H7 (cell line): ENCODE data around the gene NRK. TPM values are rescaled to one million over a fixed set of nuclear protein-coding genes. Genes with fewer than 3 reads are reported as not detected.
"Not testable (repeated sequence)": the region's sequence is repeated elsewhere in the genome, so short reads cannot be mapped to it uniquely, and the experiment has no call there.

Experiments
- DNase-seq: peaks from one replicate; pipeline ENCODE4 v3.0.0; 2012
- H3K27me3 ChIP-seq: 2 replicates; pipeline ENCODE4 v1.6.0; 2011; ENCODE audit warnings: mild to moderate bottlenecking, low read length; ENCODE audit not compliant: control insufficient read depth, insufficient read depth
- H3K36me3 ChIP-seq: replicated peaks from 2 replicates; pipeline ENCODE4 v1.5.1; 2011; ENCODE audit warnings: low read length; ENCODE audit not compliant: control insufficient read depth, insufficient read depth
- H3K4me3 ChIP-seq: 2 replicates; pipeline ENCODE4 v1.5.1; 2011; ENCODE audit warnings: low read depth, mild to moderate bottlenecking, control low read depth, low read length, moderate library complexity; ENCODE audit not compliant: insufficient read depth
- total RNA-seq: library from RNA; depleted of rRNA; stranded (reverse); fragments of >200 nt; shearing (Covaris generic); gene quantifications from 2 replicates; pipeline ENCODE4 v1.2.3, GENCODE V29; 2014; rRNA removed

The NRK gene
- 1.8 and 2.5 TPM in 2 replicates for total RNA-seq

GRCh38 chrX:105822138-105823091 lies at the start of gene NRK:
Gene NRK (plus strand): TSS chrX:105822539. CDS start chrX:105822846, 307 bp downstream.
- Histone ChIP-seq H3K36me3 (no peaks in the 10 kb centered on the region), H3K4me3 (peak within 1 kb of the TSS; percentile 53), H3K27me3 (peaks cover 23% of the 10 kb centered on the region)
- peak; percentile 67 for DNase-seq

- DNase-seq: no peak
- no peak overlapping the region for H3K4me3 ChIP-seq
- no peaks in the 10 kb centered on the region for H3K27me3 ChIP-seq
- H3K36me3 ChIP-seq: no peaks in the 10 kb centered on the region
Measured at GRCh38 chrX:105773801-105774200, 48.5 kb upstream of the NRK start.

GRCh38 chrX:105775679-105776078 lies 46.7 kb upstream of the NRK start:
- no peaks in the 10 kb centered on the region for H3K27me3 ChIP-seq
- no peak for DNase-seq
- H3K36me3 ChIP-seq: no peaks in the 10 kb centered on the region
- H3K4me3 ChIP-seq: no peak overlapping the region

GRCh38 chrX:105781804-105782203 lies 40.5 kb upstream of the NRK start:
- Histone ChIP-seq H3K27me3 (no peaks in the 10 kb centered on the region), H3K4me3 (no peak overlapping the region), H3K36me3 (no peaks in the 10 kb centered on the region)
- DNase-seq: no peak

GRCh38 chrX:105796877-105797276 lies 25.5 kb upstream of the NRK start:
- H3K36me3 ChIP-seq, DNase-seq, H3K27me3 ChIP-seq: not testable (repeated sequence)
- peak overlapping the region; percentile 34 for H3K4me3 ChIP-seq

- no peak overlapping the region for H3K4me3 ChIP-seq
- H3K27me3 ChIP-seq: no peaks in the 10 kb centered on the region
- DNase-seq: no peak
- no peaks in the 10 kb centered on the region for H3K36me3 ChIP-seq
Measured at GRCh38 chrX:105803891-105804290, 18.4 kb upstream of the NRK start.

- H3K36me3 ChIP-seq, DNase-seq, H3K4me3 ChIP-seq, H3K27me3 ChIP-seq: not testable (repeated sequence)
Measured at GRCh38 chrX:105805655-105806054, 16.7 kb upstream of the NRK start.

GRCh38 chrX:105816517-105816916 lies 5.8 kb upstream of the NRK start:
- Histone ChIP-seq H3K36me3 (no peaks in the 10 kb centered on the region), H3K4me3 (no peak overlapping the region), H3K27me3 (no peaks in the 10 kb centered on the region; the same call in 1 of the 2 replicates)
- no peak for DNase-seq

GRCh38 chrX:105820247-105820646 lies 2.1 kb upstream of the NRK start:
- Histone ChIP-seq H3K4me3 (no peak overlapping the region), H3K27me3 (peaks cover 23% of the 10 kb centered on the region), H3K36me3 (no peaks in the 10 kb centered on the region)
- DNase-seq: peak; percentile 31

GRCh38 chrX:105821471-105822121 lies 743 bp upstream of the NRK start:
- DNase-seq: peak; percentile 39
- Histone ChIP-seq H3K27me3 (peaks cover 23% of the 10 kb centered on the region), H3K36me3 (no peaks in the 10 kb centered on the region), H3K4me3 (peak overlapping the region; percentile 53)

GRCh38 chrX:105823092-105823455 lies 735 bp downstream of the NRK start:
- Histone ChIP-seq H3K4me3 (peak overlapping the region; percentile 53), H3K27me3 (peaks cover 23% of the 10 kb centered on the region), H3K36me3 (no peaks in the 10 kb centered on the region)
- DNase-seq: no peak

GRCh38 chrX:105829011-105829410 lies 6.7 kb downstream of the NRK start:
- H3K27me3 ChIP-seq: peaks cover under 1% of the 10 kb centered on the region
- no peak for DNase-seq

GRCh38 chrX:105837232-105837631 lies 14.9 kb downstream of the NRK start:
- DNase-seq: no peak
- no peaks in the 10 kb centered on the region for H3K27me3 ChIP-seq
- no peak overlapping the region for H3K4me3 ChIP-seq
- no peaks in the 10 kb centered on the region for H3K36me3 ChIP-seq

More at GRCh38 chrX:105829011-105829410, 6.7 kb downstream of the NRK start:
- no peaks in the 10 kb centered on the region for H3K36me3 ChIP-seq
- H3K4me3 ChIP-seq: no peak overlapping the region

- H3K4me3 ChIP-seq: no peak overlapping the region
- no peaks in the 10 kb centered on the region for H3K36me3 ChIP-seq
- no peak for DNase-seq
- H3K27me3 ChIP-seq: no peaks in the 10 kb centered on the region
Measured at GRCh38 chrX:105845631-105846030, 23.3 kb downstream of the NRK start.

GRCh38 chrX:105850100-105850499 lies 27.8 kb downstream of the NRK start:
- not testable (repeated sequence) for H3K36me3 ChIP-seq, DNase-seq, H3K27me3 ChIP-seq, H3K4me3 ChIP-seq
